ENCODE measurements around the gene ZC3H10. TPM values are rescaled to one million over a fixed set of nuclear protein-coding genes. Genes with fewer than 3 reads are reported as not detected.

ZC3H10 gene
- total RNA-seq, 3 donors from 2014 or later, result 5.0 to 11.8 (median 5.4) TPM

DNA sequence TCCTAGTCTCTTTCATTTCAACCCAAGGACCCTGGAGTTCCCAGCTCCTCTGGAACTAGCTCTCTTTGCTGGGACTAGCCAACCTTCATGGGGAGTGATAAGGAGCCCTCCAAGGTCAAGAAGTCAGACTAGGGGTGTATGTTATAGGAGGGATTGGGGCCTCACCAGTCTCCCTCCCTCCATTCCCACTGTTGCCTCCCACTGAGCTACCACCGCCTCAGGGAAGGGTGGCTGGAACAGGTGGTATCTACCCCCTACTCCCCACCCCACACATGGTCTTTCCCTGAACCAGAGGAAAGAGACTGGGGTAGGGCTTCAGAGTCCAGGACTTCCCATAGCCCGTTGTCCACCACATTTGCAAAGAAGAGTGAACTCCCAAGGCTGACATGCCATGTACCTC lies 35.7 kb upstream of the ZC3H10 start:
- Histone ChIP-seq H3K4me1 (ENCODE audit: low read depth) (peaks cover 42% of the 10 kb centered on the region), H3K9me3 (no peaks in the 10 kb centered on the region), H3K36me3 (ENCODE audit: low read depth) (no peaks in the 10 kb centered on the region), H3K4me3 (no peak overlapping the region)
- no peak for DNase-seq
- no peak for ATAC-seq
- TF ChIP-seq, protein P1, sequence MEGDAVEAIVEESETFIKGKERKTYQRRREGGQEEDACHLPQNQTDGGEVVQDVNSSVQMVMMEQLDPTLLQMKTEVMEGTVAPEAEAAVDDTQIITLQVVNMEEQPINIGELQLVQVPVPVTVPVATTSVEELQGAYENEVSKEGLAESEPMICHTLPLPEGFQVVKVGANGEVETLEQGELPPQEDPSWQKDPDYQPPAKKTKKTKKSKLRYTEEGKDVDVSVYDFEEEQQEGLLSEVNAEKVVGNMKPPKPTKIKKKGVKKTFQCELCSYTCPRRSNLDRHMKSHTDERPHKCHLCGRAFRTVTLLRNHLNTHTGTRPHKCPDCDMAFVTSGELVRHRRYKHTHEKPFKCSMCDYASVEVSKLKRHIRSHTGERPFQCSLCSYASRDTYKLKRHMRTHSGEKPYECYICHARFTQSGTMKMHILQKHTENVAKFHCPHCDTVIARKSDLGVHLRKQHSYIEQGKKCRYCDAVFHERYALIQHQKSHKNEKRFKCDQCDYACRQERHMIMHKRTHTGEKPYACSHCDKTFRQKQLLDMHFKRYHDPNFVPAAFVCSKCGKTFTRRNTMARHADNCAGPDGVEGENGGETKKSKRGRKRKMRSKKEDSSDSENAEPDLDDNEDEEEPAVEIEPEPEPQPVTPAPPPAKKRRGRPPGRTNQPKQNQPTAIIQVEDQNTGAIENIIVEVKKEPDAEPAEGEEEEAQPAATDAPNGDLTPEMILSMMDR (IDR thresholded peaks at IDR 0.05), result no peak
- intact Hi-C loops (cut with DNase I, micrococcal nuclease), result no loop called here

- Histone ChIP-seq H3K4me1 (ENCODE audit: low read depth) (peaks cover 42% of the 10 kb centered on the region), H3K4me3 (no peak overlapping the region), H3K36me3 (ENCODE audit: low read depth) (no peaks in the 10 kb centered on the region), H3K9me3 (no peaks in the 10 kb centered on the region)
- TF ChIP-seq, protein P1 (IDR thresholded peaks at IDR 0.05), result no peak
- intact Hi-C loops (cut with DNase I, micrococcal nuclease), result no loop called here
- DNase-seq (no peak), ATAC-seq (no peak)
These were observed 35.1 kb upstream of the ZC3H10 start for GRCh38 chr12:56082967-56083366.

GRCh38 chr12:56084958-56085543 lies 33.0 kb upstream of the ZC3H10 start:
- ATAC-seq, result no peak
- Histone ChIP-seq H3K4me1 (ENCODE audit: low read depth) (peaks cover 33% of the 10 kb centered on the region), H3K9me3 (no peaks in the 10 kb centered on the region), H3K36me3 (ENCODE audit: low read depth) (no peaks in the 10 kb centered on the region), H3K4me3 (no peak overlapping the region)
- peak in 1 of 3 donors; percentile 61 for DNase-seq
- TF ChIP-seq, protein P1 (IDR thresholded peaks at IDR 0.05), result no peak
- intact Hi-C loops (cut with DNase I, micrococcal nuclease), result no loop called here

DNA sequence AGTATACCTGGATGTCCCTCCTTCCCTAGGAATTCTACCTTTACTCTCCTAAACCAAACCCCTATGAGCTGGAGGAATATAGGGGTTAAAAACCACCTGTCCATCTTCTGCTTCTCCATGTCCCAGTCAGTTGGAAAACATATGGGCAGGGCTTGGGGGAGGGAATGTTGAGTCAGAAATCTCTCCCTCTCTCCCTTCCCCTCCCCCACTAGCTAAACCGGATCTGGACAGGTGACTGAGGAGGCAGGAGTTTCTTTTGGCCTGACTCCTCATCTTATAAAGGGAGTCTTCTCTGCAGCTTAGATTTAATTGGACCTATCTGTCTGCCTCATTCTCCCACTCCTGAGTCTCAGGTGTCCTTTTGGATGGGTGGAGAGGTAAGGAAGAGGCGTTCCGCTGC lies 32.0 kb upstream of the ZC3H10 start:
- ATAC-seq, result peak; percentile 19
- TF ChIP-seq, protein P1 (IDR thresholded peaks at IDR 0.05), result no peak
- no peaks in the 10 kb centered on the region for H3K9me3 ChIP-seq
- H3K4me3 ChIP-seq, result no peak overlapping the region
- DNase-seq, result peak in 1 of 3 donors; percentile 79
- H3K4me1 ChIP-seq (ENCODE audit: low read depth), result peaks cover 28% of the 10 kb centered on the region
- H3K36me3 ChIP-seq (ENCODE audit: low read depth), result no peaks in the 10 kb centered on the region
- intact Hi-C loops (cut with DNase I, micrococcal nuclease), result no loop called here

GRCh38 chr12:56086608-56087007 lies 31.5 kb upstream of the ZC3H10 start:
- intact Hi-C loops (cut with DNase I, micrococcal nuclease), result no loop called here
- TF ChIP-seq, protein P1 (IDR thresholded peaks at IDR 0.05), result no peak
- DNase-seq (no peak), ATAC-seq (no peak)
- Histone ChIP-seq H3K4me3 (no peak overlapping the region), H3K9me3 (no peaks in the 10 kb centered on the region), H3K36me3 (ENCODE audit: low read depth) (no peaks in the 10 kb centered on the region), H3K4me1 (ENCODE audit: low read depth) (peaks cover 28% of the 10 kb centered on the region)

GRCh38 chr12:56087220-56087619 lies 30.8 kb upstream of the ZC3H10 start:
- Histone ChIP-seq H3K4me1 (ENCODE audit: low read depth) (peaks cover 28% of the 10 kb centered on the region), H3K9me3 (no peaks in the 10 kb centered on the region), H3K36me3 (ENCODE audit: low read depth) (no peaks in the 10 kb centered on the region), H3K4me3 (no peak overlapping the region)
- TF ChIP-seq, protein P1 (IDR thresholded peaks at IDR 0.05), result no peak
- intact Hi-C loops (cut with DNase I, micrococcal nuclease), result no loop called here
- ATAC-seq (peak; percentile 95), DNase-seq (peak; percentile 90 to 95 (median 92))

Data from mucosa of descending colon (tissue), 3 donors.